ENCODE measurements around the gene SPSB2.

SPSB2 gene

GRCh38 chr12:6829536-6830220, 43.4 kb downstream of the SPSB2 start:
- no peak for DNase-seq

- DNase-seq, result no peak
These were observed 44.1 kb downstream of the SPSB2 start for GRCh38 chr12:6828781-6829535.

DNA sequence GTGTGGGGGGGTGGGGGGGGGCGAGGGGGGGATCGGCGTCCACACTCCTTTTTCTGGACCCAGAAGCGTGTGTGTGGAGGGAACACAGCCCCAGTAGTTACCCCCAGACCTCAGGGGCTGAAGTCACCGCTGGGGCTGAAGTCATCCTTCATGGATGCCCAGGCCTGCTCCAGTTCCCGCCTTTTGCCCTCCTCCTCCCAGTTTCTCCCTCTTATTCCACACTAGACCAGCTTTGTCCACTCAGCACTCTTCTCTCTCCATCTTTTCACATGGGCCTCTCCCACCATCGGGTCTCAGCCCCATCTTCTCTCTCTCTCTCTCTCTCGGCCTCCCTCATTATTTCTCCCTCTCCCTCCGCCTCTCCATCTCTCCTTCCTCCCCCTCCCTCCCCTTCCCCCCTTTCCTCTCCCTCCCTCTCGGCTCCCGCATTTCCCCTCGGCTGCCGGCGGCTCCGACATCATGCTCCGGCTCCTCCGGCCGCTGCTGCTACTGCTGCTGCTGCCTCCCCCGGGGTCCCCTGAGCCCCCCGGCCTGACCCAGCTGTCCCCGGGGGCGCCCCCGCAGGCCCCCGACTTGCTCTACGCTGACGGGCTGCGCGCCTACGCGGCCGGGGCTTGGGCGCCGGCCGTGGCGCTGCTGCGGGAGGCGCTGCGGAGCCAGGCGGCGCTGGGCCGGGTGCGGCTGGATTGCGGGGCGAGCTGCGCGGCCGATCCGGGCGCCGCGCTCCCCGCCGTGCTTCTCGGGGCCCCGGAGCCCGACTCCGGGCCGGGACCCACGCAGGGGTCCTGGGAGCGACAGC, 44.9 kb downstream of the SPSB2 start, which contains the start of gene P3H3:
TSS of gene P3H3 (plus strand) at position 426 of the 799 bp plus-strand sequence. CDS start at position 460, 34 bp downstream.
- peak; percentile 54 for DNase-seq

DNA sequence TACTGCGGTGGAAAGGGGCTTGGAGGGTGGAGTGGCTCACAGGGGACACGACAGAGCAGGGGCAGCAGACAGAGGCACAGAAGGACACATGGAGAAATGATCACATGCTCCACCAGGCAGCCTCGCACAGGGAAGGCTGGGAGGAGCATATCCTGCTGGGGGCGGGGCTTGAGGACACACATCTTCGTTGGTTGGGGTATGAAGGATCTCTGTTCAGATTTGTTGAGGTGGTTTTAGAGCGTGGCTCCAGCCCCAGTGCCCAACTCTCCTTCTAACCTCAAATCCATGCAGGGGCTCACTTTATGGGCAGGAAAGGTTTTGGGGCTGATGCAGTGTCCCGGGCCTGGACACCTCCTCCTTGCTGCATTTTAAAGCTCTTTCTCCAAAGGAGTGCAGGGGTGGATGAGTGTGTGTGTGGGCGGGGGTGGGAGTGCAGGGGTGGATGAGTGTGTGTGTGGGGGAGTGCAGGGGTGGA, 45.6 kb downstream of the SPSB2 start:
- DNase-seq, result peak; percentile 90

DNA sequence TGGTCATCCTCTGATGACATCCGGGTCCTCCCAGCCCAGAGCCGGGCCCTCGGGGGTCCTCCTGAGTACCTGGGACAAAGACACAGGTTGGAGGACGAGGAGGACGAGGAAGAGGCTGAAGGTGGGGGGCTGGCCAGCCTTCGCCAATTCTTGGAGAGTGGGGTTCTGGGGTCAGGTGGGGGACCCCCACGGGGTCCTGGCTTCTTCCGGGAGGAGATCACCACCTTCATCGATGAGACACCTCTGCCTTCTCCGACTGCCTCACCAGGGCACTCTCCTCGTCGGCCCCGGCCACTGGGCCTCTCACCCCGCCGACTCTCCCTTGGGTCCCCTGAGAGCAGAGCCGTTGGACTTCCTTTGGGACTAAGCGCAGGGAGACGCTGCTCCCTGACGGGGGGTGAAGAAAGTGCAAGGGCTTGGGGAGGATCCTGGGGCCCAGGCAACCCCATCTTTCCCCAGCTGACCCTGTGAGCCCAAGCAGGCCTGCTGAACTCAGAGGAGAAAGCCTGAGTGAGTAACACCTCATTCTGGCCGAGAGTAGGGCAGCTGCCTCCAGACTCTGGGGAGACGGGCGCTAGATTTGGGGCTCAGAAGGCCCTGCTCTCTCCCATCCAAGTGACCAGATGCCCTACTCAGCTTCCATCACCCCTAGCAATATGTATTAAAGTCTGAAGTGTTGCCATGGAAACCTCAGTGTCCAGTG, 46.2 kb downstream of the SPSB2 start:
- no peak for DNase-seq

GRCh38 chr12:6826125-6826733, 46.9 kb downstream of the SPSB2 start:
- DNase-seq, result no peak

DNA sequence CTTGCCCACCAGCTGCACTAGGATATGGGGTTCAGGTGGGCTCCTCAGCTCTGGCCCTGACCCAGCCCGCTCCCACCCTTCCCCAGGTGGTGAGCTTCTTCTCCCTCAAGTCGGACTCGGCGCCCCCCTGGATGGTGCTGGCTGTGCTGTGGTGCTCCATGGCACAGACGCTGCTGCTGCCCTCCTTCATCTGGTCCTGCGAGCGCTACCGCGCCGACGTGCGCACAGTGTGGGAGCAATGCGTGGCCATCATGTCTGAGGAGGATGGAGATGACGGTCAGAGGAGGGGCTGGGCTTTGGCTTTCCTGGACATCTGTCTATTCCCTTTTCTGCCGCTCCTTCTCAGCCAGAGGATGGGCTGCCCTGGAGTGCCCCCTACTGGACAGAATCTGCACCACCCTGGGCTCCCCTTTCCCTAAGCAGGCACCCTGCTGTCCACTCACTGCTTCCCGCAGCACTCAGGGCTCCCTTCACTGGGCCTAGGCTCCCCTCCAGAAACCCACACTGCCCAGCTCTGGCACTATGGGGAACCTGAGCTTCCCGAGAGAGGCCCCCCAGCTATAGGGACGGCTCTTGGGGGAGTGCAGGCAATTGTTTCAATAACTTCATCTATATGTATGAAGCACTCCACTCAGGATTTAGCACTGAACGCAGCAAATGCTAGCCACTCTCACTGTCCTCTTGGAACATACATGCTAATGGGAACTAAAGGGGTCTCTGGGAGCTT, 47.5 kb downstream of the SPSB2 start:
- peak; percentile 92 for DNase-seq

DNA sequence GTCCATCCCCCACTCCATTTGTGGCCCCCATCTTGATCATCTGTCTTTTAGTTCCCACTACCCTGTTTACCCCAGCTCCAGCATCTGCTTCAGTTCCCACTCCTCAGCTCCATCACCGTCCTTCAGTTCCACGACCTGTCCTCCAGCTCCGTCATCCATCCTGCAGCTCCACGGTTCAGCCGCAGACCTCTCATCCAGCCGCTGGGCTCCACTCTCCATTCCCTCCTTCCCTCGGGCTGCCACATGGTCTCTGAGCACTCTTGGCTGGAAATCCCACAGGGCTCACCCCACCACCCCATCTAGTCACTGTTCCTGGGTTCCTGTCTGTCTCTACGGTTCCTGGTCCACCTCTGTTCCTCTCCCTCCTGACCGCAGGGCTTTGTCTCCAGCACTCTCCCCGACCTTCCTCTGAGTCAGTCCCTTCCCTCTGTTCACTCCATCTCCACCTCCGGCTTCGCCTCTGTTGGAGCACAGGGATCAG, 48.2 kb downstream of the SPSB2 start:
- no peak for DNase-seq

DNA sequence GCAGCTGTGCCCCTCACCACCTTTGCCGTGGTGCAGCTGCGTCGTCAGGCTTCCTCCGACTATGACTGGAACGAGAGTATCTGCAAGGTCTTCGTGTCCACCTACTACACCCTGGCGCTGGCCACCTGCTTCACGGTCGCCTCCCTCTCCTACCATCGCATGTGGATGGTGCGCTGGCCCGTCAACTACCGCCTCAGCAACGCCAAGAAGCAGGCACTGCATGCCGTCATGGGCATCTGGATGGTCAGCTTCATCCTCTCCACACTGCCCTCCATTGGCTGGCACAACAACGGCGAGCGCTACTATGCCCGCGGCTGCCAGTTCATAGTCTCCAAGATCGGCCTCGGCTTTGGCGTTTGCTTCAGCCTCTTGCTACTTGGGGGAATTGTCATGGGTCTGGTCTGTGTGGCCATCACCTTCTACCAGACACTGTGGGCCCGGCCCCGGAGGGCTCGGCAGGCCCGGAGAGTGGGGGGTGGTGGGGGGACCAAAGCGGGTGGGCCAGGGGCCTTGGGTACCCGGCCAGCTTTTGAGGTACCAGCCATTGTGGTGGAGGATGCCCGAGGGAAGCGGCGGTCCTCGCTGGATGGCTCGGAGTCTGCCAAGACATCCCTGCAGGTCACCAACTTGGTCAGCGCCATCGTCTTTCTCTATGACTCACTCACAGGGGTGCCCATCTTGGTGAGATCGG, 48.9 kb downstream of the SPSB2 start:
- no peak for DNase-seq

DNA sequence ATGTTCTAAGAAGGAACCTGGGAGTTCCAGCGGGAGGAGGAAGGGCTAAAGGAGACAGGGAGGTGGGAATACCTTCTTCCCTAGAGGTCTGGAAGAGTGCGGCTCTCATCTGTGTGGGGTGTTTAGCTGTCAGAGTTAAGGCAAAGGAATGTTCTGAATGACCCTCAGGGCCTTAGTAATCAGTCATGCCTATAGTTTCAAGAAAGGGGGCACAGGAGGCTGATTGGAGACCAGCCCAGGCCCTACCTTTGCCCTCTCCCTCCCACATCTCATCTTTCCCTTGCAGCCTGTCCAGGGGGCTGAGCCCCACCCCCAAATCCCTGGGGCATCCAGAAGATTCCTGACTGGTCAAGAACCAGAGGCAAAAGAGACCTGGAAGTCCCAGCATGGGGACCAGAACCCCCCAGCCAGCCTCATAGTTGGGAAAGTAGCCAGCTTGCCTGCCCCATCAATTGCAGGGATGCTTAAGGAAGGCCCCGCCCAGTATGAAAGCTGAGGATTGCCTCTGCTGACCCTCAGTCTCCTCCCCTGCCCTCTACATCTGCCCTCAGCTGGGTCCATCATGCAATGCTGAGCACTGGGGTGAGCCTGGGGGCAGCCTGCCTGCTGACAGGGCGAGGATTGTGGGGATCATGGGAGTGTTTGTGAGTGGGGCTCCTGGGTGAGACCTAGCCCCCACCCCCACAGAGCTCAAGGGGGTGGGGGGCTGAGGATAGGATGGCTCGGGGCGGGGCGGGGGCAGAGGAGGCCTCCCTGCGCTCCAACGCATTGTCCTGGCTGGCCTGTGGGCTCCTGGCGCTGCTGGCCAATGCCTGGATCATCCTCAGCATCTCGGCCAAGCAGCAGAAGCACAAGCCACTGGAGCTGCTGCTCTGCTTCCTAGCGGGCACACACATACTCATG, 49.7 kb downstream of the SPSB2 start:
- no peak for DNase-seq

DNA sequence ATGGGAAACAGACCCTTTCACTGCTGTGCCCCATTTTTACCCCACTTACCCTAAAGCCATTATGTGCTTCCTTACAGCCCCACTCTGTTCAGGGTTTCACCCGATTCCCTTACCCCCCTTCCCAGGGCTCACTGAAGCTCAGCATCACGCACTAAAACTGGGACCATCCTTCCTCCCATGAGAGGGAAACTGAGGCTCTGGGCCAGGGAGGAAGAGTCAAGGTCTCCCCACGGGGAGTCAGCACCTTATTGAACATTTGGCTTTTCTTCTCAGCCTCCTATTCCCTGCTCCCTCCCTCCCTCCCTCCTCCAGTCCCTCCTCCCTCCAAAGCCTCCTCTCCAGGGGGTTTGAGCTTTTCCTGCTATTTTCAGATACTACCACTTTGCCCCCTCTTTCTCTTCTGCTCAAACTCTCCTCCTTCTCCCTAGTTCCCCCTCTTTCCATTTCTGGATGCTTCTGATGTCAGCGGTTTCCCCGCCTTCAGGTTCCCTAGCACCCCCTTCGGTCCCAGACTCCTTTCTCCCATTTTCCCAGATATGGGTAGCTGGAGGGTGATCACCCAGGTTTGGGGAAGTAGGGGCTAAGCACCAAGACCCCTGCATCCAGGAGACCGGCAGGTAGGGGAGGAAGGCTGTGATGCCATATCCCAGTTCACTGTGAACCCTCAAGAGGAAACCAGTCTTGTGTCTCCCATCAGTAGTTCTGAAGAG, 50.5 kb downstream of the SPSB2 start:
- DNase-seq, result no peak

DNA sequence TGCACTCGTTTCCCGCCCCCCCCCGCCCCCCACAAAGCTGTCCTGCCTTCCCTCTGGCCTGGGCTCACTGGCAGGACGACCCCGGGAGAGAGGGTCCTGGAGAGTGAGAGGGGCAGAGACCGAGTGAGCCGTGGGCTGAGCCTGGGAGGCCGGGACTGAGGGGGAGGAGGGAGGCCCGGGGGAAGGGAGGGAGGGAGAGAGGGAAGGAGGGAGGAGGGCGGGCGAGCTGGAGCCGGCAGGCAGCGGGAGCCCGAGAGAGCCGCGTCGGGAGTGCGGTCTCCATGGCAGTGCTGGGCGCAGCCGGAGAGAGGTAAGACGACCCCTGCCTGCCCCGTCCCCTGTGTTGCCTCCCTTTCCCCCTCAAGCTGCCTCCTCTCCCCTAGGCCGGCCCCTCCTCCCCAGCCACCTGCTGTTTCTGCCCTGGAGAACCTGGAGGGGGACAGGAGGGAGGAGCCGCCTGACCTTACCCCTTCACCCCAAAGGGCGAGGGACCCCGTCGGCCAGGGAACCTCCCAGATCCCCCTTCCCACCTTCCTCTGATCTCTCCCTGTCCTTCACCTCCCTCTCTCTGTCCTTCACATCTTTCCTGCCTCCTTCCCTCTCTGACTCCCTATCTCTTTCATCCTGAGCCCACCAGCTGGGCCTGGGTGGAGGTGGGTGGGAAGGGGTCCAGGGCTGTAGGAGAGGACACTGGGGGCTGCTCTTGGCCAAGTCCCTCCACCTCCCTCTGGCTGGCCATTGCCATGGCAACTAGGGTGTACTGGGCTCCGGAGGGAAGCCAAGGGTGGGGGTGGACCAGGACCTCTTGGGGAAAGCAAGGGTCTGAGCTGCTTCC, 51.3 kb downstream of the SPSB2 start, which contains the start of gene GPR162:
TSS of gene GPR162 (plus strand) at position 231 of the 835 bp plus-strand sequence. CDS start 2,078 bp downstream, outside the sequence.
- peak; percentile 59 for DNase-seq

All from NCI-H1694 treated with DMSO at 0.1 percent for 48 hours (cell line).